Measurements from ENCODE around the gene SLC25A6. TPM values are rescaled to one million over a fixed set of nuclear protein-coding genes. Genes with fewer than 3 reads are reported as not detected.
"Not testable (repeated sequence)": the region's sequence is repeated elsewhere in the genome, so short reads cannot be mapped to it uniquely, and the experiment has no call there.

SLC25A6 gene
- total and polyA plus RNA-seq, 2 experiments from 2014 or later, result 256 to 317 TPM

- Histone ChIP-seq H3K4me3 (no peak overlapping the region), H3K36me3 (ENCODE audit: low read depth) (no peaks in the 10 kb centered on the region), H3K27me3 (replicated peaks; ENCODE audit: insufficient read depth) (no peaks in the 10 kb centered on the region), H3K9me2 (ENCODE audit: insufficient read depth) (no peaks in the 10 kb centered on the region), H3K27ac (no peak overlapping the region), H2AFZ (no peak overlapping the region), H3F3A (ENCODE audit: insufficient read depth) (peaks cover 16% of the 10 kb centered on the region; the same call in 1 of the 2 replicates), H3K4me1 (ENCODE audit: insufficient read depth) (no peaks in the 10 kb centered on the region), H3K9ac (no peak overlapping the region), H3K4me2 (ENCODE audit: unreplicated experiment) (no peak overlapping the region), H3K79me2 (ENCODE audit: insufficient read depth) (no peaks in the 10 kb centered on the region), H4K20me1 (ENCODE audit: insufficient read depth) (no peaks in the 10 kb centered on the region), H3K9me3 (ENCODE audit: low read depth) (no peaks in the 10 kb centered on the region)
- DNase-seq, result no peak
- WGBS, 2 experiments (ENCODE audit: low coverage in 1 of 2, low lambda C conversion rate in 2 of 2, missing lambda C conversion rate in 2 of 2), result 71 to 77% methylated on average over 17 to 24 of the region's 24 CpGs
- in situ Hi-C loops (cut with MboI), result no loop called here
- TF ChIP-seq EZH2phosphoT487 (IDR thresholded peaks at IDR 0.05; ENCODE audit: insufficient read depth, low read depth) (no peak), EZH2 (IDR thresholded peaks at IDR 0.05; ENCODE audit: insufficient read depth, poor library complexity, severe bottlenecking) (no peak)
Measured at GRCh38 chrX:1378306-1378759, 13.6 kb downstream of the SLC25A6 start.

- no peak for DNase-seq
- WGBS, 2 experiments (ENCODE audit: low coverage in 1 of 2, low lambda C conversion rate in 2 of 2, missing lambda C conversion rate in 2 of 2), result 85 to 89% methylated on average over 3 to 4 of the region's 4 CpGs
- Histone ChIP-seq H3F3A (ENCODE audit: insufficient read depth) (no peaks in the 10 kb centered on the region), H3K9me3 (ENCODE audit: low read depth) (no peaks in the 10 kb centered on the region), H3K36me3 (ENCODE audit: low read depth) (no peaks in the 10 kb centered on the region), H2AFZ (no peak overlapping the region), H3K27ac (no peak overlapping the region), H4K20me1 (ENCODE audit: insufficient read depth) (no peaks in the 10 kb centered on the region), H3K27me3 (replicated peaks; ENCODE audit: insufficient read depth) (no peaks in the 10 kb centered on the region), H3K4me3 (no peak overlapping the region), H3K9me2 (ENCODE audit: insufficient read depth) (no peaks in the 10 kb centered on the region), H3K4me1 (ENCODE audit: insufficient read depth) (no peaks in the 10 kb centered on the region), H3K4me2 (ENCODE audit: unreplicated experiment) (no peak overlapping the region), H3K79me2 (ENCODE audit: insufficient read depth) (no peaks in the 10 kb centered on the region), H3K9ac (no peak overlapping the region)
- TF ChIP-seq EZH2phosphoT487 (IDR thresholded peaks at IDR 0.05; ENCODE audit: insufficient read depth, low read depth), result no peak
- TF ChIP-seq EZH2 (IDR thresholded peaks at IDR 0.05; ENCODE audit: insufficient read depth, poor library complexity, severe bottlenecking), result no peak
- in situ Hi-C loops (cut with MboI), result no loop called here
Measured at GRCh38 chrX:1368385-1368698, 23.6 kb downstream of the SLC25A6 start.

- H3K9me2 ChIP-seq (ENCODE audit: insufficient read depth); H3K27me3 ChIP-seq (replicated peaks; ENCODE audit: insufficient read depth); H3K79me2 ChIP-seq (ENCODE audit: insufficient read depth); DNase-seq; H3K4me2 ChIP-seq (ENCODE audit: unreplicated experiment); H3K9me3 ChIP-seq (ENCODE audit: low read depth); H3K9ac ChIP-seq; H4K20me1 ChIP-seq (ENCODE audit: insufficient read depth); H3F3A ChIP-seq (ENCODE audit: insufficient read depth); H3K4me3 ChIP-seq; H3K4me1 ChIP-seq (ENCODE audit: insufficient read depth); in situ Hi-C loops (cut with MboI); H2AFZ ChIP-seq; H3K36me3 ChIP-seq (ENCODE audit: low read depth); H3K27ac ChIP-seq: not testable (repeated sequence)
- 99% methylated on average over 20 of the region's 63 CpGs; no CpG with 5 or more reads in 1 of the 2 experiments for WGBS, 2 experiments (ENCODE audit: low coverage in 1 of 2, low lambda C conversion rate in 2 of 2, missing lambda C conversion rate in 2 of 2)
Measured at GRCh38 chrX:1366363-1366762, 25.6 kb downstream of the SLC25A6 start.

GRCh38 chrX:1361910-1362309, 30.0 kb downstream of the SLC25A6 start:
- Histone ChIP-seq H3K79me2 (ENCODE audit: insufficient read depth) (no peaks in the 10 kb centered on the region), H3K4me3 (no peak overlapping the region), H3K9me3 (ENCODE audit: low read depth) (no peaks in the 10 kb centered on the region), H3K27me3 (replicated peaks; ENCODE audit: insufficient read depth) (no peaks in the 10 kb centered on the region), H2AFZ (no peak overlapping the region), H3F3A (ENCODE audit: insufficient read depth) (no peaks in the 10 kb centered on the region), H3K9ac (no peak overlapping the region), H3K27ac (no peak overlapping the region), H3K36me3 (ENCODE audit: low read depth) (no peaks in the 10 kb centered on the region), H3K4me2 (ENCODE audit: unreplicated experiment) (no peak overlapping the region), H3K4me1 (ENCODE audit: insufficient read depth) (no peaks in the 10 kb centered on the region), H3K9me2 (ENCODE audit: insufficient read depth) (no peaks in the 10 kb centered on the region), H4K20me1 (ENCODE audit: insufficient read depth) (no peaks in the 10 kb centered on the region)
- in situ Hi-C loops (cut with MboI), result no loop called here
- TF ChIP-seq EZH2 (IDR thresholded peaks at IDR 0.05; ENCODE audit: insufficient read depth, poor library complexity, severe bottlenecking) (no peak), EZH2phosphoT487 (IDR thresholded peaks at IDR 0.05; ENCODE audit: insufficient read depth, low read depth) (no peak)
- no peak for DNase-seq
- 57 to 62% methylated on average over 2 of the region's 2 CpGs for WGBS, 2 experiments (ENCODE audit: low coverage in 1 of 2, low lambda C conversion rate in 2 of 2, missing lambda C conversion rate in 2 of 2)

GRCh38 chrX:1361275-1361674, 30.6 kb downstream of the SLC25A6 start:
- H3K9ac ChIP-seq, result no peak overlapping the region
- WGBS, 2 experiments (ENCODE audit: low coverage in 1 of 2, low lambda C conversion rate in 2 of 2, missing lambda C conversion rate in 2 of 2), result 56 to 60% methylated on average over 12 of the region's 12 CpGs
- no peaks in the 10 kb centered on the region for H4K20me1 ChIP-seq (ENCODE audit: insufficient read depth)
- in situ Hi-C loops (cut with MboI), result no loop called here
- H3K36me3 ChIP-seq (ENCODE audit: low read depth), result no peaks in the 10 kb centered on the region
- no peak overlapping the region for H3K27ac ChIP-seq
- H3K4me2 ChIP-seq (ENCODE audit: unreplicated experiment), result no peak overlapping the region
- no peaks in the 10 kb centered on the region for H3K27me3 ChIP-seq (replicated peaks; ENCODE audit: insufficient read depth)
- no peak overlapping the region for H2AFZ ChIP-seq
- no peaks in the 10 kb centered on the region for H3K79me2 ChIP-seq (ENCODE audit: insufficient read depth)
- no peak for DNase-seq
- no peaks in the 10 kb centered on the region for H3K4me1 ChIP-seq (ENCODE audit: insufficient read depth)
- TF ChIP-seq EZH2phosphoT487 (IDR thresholded peaks at IDR 0.05; ENCODE audit: insufficient read depth, low read depth) (no peak), EZH2 (IDR thresholded peaks at IDR 0.05; ENCODE audit: insufficient read depth, poor library complexity, severe bottlenecking) (no peak)
- no peaks in the 10 kb centered on the region for H3F3A ChIP-seq (ENCODE audit: insufficient read depth)
- H3K9me3 ChIP-seq (ENCODE audit: low read depth), result no peaks in the 10 kb centered on the region
- no peak overlapping the region for H3K4me3 ChIP-seq
- no peaks in the 10 kb centered on the region for H3K9me2 ChIP-seq (ENCODE audit: insufficient read depth)

All from GM23248 (cell line).